Transverse colon (tissue), 3 donors: Measurements from ENCODE around the gene DNM1.

Experiments
- POLR2A ChIP-seq: fragments of 450-650 bp; IDR thresholded peaks from one replicate; pipeline ENCODE4 v1.6.1; 2016; ENCODE audit warnings: antibody characterized with exemption, mild to moderate bottlenecking, moderate library complexity
- TF ChIP-seq, protein P1 (sequence below), 5 experiments: fragments of 200-600 bp in 3 of 5; fragments of 450-650 bp in 2 of 5; sonication (generic) in 3 of 5; IDR thresholded peaks; 1 replicate in 2 of 5; 2 replicates in 3 of 5; pipeline ENCODE4 v1.5.1; 2016 to 2017; ENCODE audit warnings: antibody characterized with exemption in 5 of 5, inconsistent platforms in 3 of 5, mild to moderate bottlenecking in 2 of 5, moderate library complexity in 1 of 5

DNA sequence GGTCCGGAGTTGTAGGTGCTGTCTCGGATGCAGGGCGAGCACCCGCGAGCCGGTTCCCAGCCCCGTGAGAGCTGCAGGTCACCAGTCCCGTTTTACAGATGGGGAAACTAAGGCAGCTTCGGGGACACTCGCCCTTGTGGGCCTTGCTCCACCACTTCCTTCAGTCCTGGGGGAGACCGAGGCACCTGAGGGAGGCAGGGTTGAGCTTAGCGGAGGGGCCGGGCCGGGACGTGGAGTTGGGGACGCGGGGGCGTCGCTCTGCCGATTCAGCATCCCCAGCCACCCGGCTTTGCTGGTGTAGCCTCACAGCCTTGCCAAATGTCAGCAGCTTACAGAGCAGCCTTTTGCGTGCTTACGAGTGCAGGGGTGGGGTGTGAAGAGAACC lies 42.6 kb upstream of the DNM1 start:
- TF ChIP-seq, protein P1, sequence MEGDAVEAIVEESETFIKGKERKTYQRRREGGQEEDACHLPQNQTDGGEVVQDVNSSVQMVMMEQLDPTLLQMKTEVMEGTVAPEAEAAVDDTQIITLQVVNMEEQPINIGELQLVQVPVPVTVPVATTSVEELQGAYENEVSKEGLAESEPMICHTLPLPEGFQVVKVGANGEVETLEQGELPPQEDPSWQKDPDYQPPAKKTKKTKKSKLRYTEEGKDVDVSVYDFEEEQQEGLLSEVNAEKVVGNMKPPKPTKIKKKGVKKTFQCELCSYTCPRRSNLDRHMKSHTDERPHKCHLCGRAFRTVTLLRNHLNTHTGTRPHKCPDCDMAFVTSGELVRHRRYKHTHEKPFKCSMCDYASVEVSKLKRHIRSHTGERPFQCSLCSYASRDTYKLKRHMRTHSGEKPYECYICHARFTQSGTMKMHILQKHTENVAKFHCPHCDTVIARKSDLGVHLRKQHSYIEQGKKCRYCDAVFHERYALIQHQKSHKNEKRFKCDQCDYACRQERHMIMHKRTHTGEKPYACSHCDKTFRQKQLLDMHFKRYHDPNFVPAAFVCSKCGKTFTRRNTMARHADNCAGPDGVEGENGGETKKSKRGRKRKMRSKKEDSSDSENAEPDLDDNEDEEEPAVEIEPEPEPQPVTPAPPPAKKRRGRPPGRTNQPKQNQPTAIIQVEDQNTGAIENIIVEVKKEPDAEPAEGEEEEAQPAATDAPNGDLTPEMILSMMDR (IDR thresholded peaks at IDR 0.05), result no peak
- TF ChIP-seq POLR2A, result no peak
